Lower leg skin (tissue), 4 donors: ENCODE results near the gene MTX3. TPM values are rescaled to one million over a fixed set of nuclear protein-coding genes. Genes with fewer than 3 reads are reported as not detected.

Source experiments
- DNase-seq, 2 donors: peaks; one replicate each; pipeline ENCODE4 v3.0.0-alpha.2; 2019; ENCODE audit warnings: low spot score in 2 of 2
- H3K4me3 ChIP-seq: fragments of 200-600 bp; sonication (generic); 2 replicates; pipeline ENCODE4 v1.5.1; 2017; ENCODE audit warnings: mild to moderate bottlenecking, low read depth; ENCODE audit not compliant: poor library complexity, severe bottlenecking
- POLR2A ChIP-seq, 2 donors: fragments of 450-650 bp; IDR thresholded peaks; one replicate each; pipeline ENCODE4 v1.6.1; 2016 to 2017; ENCODE audit warnings: antibody characterized with exemption in 2 of 2, mild to moderate bottlenecking in 1 of 2, moderate library complexity in 1 of 2
- WGBS, 2 donors: methylation state at CpG; one replicate each; pipeline ENCODE4 v1.1.5; 2018; 5-methylcytosine and 5-hydroxymethylcytosine counted together
- intact Hi-C: fragments of 100-400 bp; cut with DNase I; formaldehyde crosslinking; loops from one replicate; pipeline ENCODE4 v1.15.0; 2023; ENCODE audit warnings: low total_unique reads
- total RNA-seq, 4 donors: library from RNA; depleted of rRNA; stranded (reverse); fragments of >200 nt; gene quantifications; one replicate each; pipeline ENCODE4 v1.1.0, GENCODE V29; 2016
- TF ChIP-seq, protein P1 (sequence below), 3 donors: fragments of 450-650 bp; IDR thresholded peaks; one replicate each; pipeline ENCODE4 v1.5.1; 2016; ENCODE audit warnings: antibody characterized with exemption in 3 of 3, mild to moderate bottlenecking in 3 of 3, moderate library complexity in 2 of 3

The MTX3 gene
- total RNA-seq, 4 donors from 2014 or later = 8.6 to 13.9 (median 10.2) TPM

DNA sequence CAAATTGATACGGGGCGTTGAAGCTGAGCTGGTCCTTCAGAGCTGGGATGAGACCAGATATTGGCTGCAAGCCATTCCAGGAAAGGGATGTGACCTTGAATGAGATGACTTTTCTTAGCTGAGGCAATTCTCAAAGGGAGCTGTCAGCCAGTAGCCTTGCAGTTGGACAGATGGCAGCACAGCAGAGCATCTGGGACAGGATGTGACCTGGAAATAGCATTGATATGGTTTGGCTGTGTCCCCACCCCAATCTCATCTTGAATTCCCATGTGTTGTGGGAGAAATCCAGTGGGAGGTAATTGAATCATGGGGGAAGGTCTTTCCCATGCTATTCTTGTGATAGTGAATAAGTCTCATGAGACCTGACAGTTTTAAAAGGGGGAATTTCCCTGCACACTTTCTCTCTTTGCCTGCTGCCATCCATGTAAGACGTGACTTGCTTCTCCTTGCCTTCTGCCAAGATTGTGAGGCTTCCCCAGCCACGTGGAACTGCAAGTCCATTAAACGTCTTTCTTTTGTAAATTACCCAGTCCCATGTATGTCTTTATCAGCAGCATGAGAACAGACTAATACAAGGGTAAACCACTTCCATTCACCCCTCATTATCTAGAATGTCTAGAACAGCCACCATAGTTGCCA lies 19.8 kb upstream of the MTX3 start:
- TF ChIP-seq POLR2A (IDR thresholded peaks at IDR 0.05) = no peak
- TF ChIP-seq, protein P1, sequence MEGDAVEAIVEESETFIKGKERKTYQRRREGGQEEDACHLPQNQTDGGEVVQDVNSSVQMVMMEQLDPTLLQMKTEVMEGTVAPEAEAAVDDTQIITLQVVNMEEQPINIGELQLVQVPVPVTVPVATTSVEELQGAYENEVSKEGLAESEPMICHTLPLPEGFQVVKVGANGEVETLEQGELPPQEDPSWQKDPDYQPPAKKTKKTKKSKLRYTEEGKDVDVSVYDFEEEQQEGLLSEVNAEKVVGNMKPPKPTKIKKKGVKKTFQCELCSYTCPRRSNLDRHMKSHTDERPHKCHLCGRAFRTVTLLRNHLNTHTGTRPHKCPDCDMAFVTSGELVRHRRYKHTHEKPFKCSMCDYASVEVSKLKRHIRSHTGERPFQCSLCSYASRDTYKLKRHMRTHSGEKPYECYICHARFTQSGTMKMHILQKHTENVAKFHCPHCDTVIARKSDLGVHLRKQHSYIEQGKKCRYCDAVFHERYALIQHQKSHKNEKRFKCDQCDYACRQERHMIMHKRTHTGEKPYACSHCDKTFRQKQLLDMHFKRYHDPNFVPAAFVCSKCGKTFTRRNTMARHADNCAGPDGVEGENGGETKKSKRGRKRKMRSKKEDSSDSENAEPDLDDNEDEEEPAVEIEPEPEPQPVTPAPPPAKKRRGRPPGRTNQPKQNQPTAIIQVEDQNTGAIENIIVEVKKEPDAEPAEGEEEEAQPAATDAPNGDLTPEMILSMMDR (IDR thresholded peaks at IDR 0.05) = no peak
- WGBS, 2 donors = 61 to 66% methylated on average over 5 of the region's 5 CpGs
- intact Hi-C loops = no loop called here

GRCh38 chr5:80008995-80009765 lies 18.1 kb upstream of the MTX3 start:
- intact Hi-C loops = no loop called here
- TF ChIP-seq, protein P1 (IDR thresholded peaks at IDR 0.05) = no peak
- TF ChIP-seq POLR2A (IDR thresholded peaks at IDR 0.05) = no peak
- WGBS, 2 donors = 59 to 61% methylated on average over 4 of the region's 4 CpGs
- no peak for DNase-seq
- no peak overlapping the region for H3K4me3 ChIP-seq

More for the DNA sequence above, 19.8 kb upstream of the MTX3 start:
- no peak overlapping the region for H3K4me3 ChIP-seq
- DNase-seq = no peak

DNA sequence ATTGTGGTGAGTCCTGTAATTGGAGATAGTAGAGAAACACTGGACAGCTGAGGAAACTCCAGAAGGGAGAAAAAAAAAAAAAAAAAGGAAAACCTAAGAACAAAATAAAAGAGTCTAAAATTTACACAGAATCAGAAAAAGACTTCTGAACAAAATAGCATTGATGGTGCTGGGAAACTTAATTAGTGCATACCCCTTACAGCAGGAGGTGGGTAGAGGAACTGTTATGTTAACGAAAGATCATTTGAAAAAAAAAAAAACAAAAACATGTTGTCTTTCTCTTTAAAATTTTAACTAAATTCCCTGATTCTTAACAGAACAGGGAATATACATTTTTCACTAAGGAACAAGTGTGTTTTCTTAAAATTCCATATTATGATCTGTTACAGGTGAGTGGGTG lies 11.6 kb upstream of the MTX3 start:
- TF ChIP-seq, protein P1 (IDR thresholded peaks at IDR 0.05) = no peak
- no peak for TF ChIP-seq POLR2A (IDR thresholded peaks at IDR 0.05)
- WGBS, 2 donors = 92 to 98% methylated on average over 1 of the region's 1 CpG
- no peak overlapping the region for H3K4me3 ChIP-seq
- DNase-seq = no peak
- intact Hi-C loops = no loop called here

DNA sequence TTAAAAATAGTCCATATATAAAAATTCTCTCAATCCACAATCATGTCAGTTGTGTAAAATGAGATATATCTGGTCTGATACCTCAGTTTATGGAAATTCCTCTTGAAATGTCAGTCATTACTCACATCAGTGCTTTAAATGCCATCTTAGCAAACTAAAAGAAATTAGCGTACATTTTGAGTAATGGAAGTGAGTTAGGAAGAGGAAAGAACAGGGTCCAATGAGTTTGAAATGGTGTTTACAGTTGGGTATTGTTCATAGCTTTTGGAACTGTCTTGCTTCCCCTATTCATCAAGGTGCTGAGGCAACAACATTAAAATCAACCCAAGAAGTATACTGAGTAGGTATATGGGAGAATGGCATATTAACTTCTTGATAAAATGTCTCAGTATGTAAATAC lies 8.7 kb upstream of the MTX3 start:
- H3K4me3 ChIP-seq = no peak overlapping the region
- no peak for TF ChIP-seq POLR2A (IDR thresholded peaks at IDR 0.05)
- TF ChIP-seq, protein P1 (IDR thresholded peaks at IDR 0.05) = no peak
- no peak for DNase-seq
- intact Hi-C loops = no loop called here
- WGBS, 2 donors = 94 to 98% methylated on average over 1 of the region's 1 CpG

GRCh38 chr5:79992891-79993657 lies 2.0 kb upstream of the MTX3 start:
- intact Hi-C loops = no loop called here
- TF ChIP-seq, protein P1 (IDR thresholded peaks at IDR 0.05) = no peak
- TF ChIP-seq POLR2A (IDR thresholded peaks at IDR 0.05) = no peak
- 61 to 82% methylated on average over 2 of the region's 2 CpGs for WGBS, 2 donors
- no peak overlapping the region for H3K4me3 ChIP-seq
- no peak for DNase-seq
